Daoy (cell line): ENCODE measurements around the gene ZNF74. TPM values are rescaled to one million over a fixed set of nuclear protein-coding genes. Genes with fewer than 3 reads are reported as not detected.
"Not testable (repeated sequence)": the region's sequence is repeated elsewhere in the genome, so short reads cannot be mapped to it uniquely, and the experiment has no call there.

Source experiments
- DNase-seq: peaks from one replicate; pipeline ENCODE4 v3.0.0-alpha.2; 2015; ENCODE audit warnings: low read depth
- total RNA-seq: library from RNA; depleted of rRNA; stranded (reverse); fragments of >200 nt; shearing (Covaris generic); gene quantifications from 2 replicates; pipeline ENCODE4 v1.2.3, GENCODE V29; 2014

Gene ZNF74
- total RNA-seq, 1 experiment from 2014 or later, result 6.3 TPM

DNA sequence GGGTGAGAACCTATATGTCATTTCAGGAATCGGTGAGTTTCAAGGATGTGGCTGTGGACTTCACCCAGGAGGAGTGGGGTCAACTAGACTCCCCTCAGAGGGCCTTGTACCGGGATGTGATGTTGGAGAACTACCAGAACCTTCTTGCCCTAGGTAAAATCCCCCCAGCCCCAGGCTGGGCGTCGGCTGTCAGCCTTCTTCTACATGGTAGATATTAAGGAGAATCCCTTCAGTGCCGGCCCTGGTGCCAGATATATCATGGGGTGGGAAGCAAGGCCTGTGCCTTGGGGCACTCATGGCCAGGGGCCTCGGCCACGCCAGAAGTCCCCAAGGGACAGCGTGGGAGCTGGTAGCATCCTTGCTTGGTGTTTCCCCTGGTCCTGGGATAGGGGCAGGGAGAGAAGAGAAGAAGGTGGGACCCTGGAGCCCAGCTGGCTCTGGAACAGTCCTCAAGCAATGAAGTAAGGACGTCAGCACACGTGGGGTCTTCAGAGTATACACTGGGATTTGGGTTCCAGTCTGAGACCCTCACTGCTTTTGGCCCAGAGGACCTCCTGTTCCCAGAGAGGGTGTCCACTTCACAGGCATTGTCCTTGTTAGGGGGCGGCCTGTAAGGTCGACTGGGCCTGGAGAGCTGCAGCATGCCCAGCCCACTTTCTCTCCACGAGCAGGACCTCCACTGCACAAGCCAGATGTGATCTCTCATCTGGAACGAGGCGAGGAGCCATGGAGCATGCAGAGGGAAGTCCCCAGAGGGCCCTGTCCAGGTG lies 6.8 kb downstream of the ZNF74 start:
- DNase-seq, result no peak

- no peak for DNase-seq
Measured at GRCh38 chr22:20401376-20402014, 7.5 kb downstream of the ZNF74 start.

- DNase-seq, result no peak
Measured at GRCh38 chr22:20402960-20403778, 9.2 kb downstream of the ZNF74 start.

- DNase-seq, result no peak
Measured at GRCh38 chr22:20403779-20404140, 9.8 kb downstream of the ZNF74 start.

GRCh38 chr22:20404881-20405280 lies 10.9 kb downstream of the ZNF74 start:
- DNase-seq, result no peak

DNA sequence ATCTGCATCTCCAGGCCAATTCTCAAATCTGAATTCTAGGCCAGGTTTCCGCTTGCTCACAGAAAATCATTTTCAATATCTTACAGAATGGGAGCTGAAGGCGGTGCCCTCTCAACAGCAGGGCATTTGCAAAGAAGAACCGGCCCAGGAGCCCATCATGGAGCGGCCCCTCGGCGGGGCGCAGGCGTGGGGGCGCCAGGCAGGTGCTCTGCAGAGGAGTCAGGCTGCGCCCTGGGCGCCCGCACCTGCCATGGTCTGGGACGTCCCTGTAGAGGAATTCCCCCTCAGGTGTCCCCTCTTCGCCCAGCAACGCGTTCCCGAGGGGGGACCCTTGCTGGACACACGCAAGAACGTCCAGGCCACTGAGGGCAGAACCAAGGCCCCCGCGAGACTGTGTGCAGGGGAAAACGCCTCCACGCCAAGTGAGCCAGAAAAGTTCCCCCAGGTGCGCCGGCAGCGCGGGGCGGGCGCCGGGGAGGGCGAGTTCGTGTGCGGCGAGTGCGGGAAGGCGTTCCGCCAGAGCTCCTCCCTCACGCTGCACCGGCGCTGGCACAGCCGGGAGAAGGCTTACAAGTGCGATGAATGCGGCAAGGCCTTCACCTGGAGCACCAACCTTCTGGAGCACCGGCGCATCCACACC lies 11.5 kb downstream of the ZNF74 start:
- DNase-seq, result no peak

DNA sequence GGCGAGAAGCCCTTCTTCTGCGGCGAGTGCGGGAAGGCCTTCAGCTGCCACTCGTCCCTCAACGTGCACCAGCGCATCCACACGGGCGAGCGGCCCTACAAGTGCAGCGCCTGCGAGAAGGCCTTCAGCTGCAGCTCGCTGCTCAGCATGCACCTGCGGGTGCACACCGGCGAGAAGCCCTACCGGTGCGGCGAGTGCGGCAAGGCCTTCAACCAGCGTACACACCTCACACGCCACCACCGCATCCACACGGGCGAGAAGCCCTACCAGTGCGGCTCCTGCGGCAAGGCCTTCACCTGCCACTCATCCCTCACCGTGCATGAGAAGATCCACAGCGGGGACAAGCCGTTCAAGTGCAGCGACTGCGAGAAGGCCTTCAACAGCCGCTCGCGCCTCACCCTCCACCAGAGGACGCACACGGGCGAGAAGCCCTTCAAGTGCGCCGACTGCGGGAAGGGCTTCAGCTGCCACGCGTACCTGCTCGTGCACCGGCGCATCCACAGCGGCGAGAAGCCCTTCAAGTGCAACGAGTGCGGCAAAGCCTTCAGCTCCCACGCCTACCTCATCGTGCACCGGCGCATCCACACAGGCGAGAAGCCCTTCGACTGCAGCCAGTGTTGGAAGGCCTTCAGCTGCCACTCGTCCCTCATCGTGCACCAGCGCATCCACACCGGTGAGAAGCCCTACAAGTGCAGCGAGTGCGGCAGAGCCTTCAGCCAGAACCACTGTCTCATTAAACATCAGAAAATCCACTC lies 12.2 kb downstream of the ZNF74 start:
- no peak for DNase-seq

DNA sequence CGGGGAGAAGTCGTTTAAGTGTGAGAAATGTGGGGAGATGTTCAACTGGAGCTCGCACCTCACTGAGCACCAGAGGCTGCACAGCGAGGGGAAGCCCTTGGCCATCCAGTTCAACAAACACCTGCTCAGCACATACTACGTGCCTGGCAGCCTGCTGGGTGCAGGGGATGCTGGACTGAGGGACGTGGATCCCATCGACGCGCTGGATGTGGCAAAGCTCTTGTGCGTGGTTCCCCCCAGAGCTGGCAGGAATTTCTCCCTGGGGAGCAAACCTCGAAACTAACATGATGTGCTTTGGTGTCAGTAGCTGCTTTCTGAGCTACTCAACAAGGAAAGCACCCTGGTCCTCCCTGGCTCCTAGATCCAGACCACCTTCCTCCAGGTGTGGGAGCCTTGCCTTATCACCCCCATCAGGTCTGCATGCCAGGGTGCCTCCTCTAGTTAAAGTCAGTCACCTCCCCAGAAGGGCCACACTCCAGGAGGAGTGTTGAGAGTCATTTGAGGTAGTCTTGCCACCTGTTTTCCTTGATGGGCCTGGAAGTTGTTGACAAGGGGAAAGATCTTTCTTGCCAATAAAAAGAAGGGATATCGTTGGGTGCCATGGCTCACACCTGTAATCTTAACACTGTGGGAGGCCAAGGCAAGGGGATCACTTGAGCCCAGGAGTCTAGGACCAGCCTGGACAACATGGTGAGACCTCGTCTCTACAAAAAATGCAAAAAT lies 12.9 kb downstream of the ZNF74 start:
- DNase-seq, result no peak

DNA sequence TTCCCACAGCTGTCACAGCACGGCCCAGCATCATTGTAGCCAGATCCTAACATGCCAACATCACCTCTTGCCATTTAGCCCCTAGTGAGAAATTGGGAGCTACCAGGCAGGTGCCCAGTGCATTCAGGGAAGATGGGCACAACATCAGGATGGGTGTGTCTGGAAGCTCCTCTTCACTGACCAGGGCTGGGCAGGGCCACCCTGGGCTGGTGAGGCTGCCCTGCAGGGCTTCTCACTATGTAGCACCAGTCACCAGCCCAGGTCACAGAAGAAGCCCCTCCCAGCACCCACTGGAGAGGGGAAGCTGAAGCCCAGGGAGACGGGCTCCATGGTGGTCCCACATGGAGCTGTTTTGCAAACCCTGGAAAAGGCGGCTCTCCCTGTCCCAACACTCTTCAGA lies 13.9 kb downstream of the ZNF74 start:
- DNase-seq, result no peak

GRCh38 chr22:20408891-20409290 lies 14.9 kb downstream of the ZNF74 start:
- no peak for DNase-seq

GRCh38 chr22:20409385-20409784 lies 15.4 kb downstream of the ZNF74 start:
- not testable (repeated sequence) for DNase-seq

GRCh38 chr22:20412474-20413216 lies 18.7 kb downstream of the ZNF74 start:
- no peak for DNase-seq

GRCh38 chr22:20413217-20414058 lies 19.5 kb downstream of the ZNF74 start:
- DNase-seq, result no peak

GRCh38 chr22:20414059-20414440 lies 20.1 kb downstream of the ZNF74 start:
- no peak for DNase-seq

GRCh38 chr22:20414450-20414849 lies 20.5 kb downstream of the ZNF74 start:
- no peak for DNase-seq

GRCh38 chr22:20415241-20415640 lies 21.3 kb downstream of the ZNF74 start:
- DNase-seq, result not testable (repeated sequence)

GRCh38 chr22:20415699-20416098 lies 21.7 kb downstream of the ZNF74 start:
- not testable (repeated sequence) for DNase-seq

- DNase-seq, result peak; percentile 88
Measured at GRCh38 chr22:20418211-20418788, 24.3 kb downstream of the ZNF74 start.

- DNase-seq, result no peak
Measured at GRCh38 chr22:20419664-20419951, 25.7 kb downstream of the ZNF74 start.
